Uterus (tissue), 2 donors: ENCODE data around the gene OSBPL2.

Experiments
- CTCF ChIP-seq, 4 experiments: fragments of 200-600 bp in 2 of 4; fragments of 450-650 bp in 2 of 4; sonication (generic) in 2 of 4; IDR thresholded peaks; one replicate each; pipeline ENCODE4 v1.5.1; 2016 to 2019; ENCODE audit warnings: antibody characterized with exemption in 4 of 4, mild to moderate bottlenecking in 2 of 4, moderate library complexity in 1 of 4
- POLR2A ChIP-seq, 2 donors: fragments of 450-650 bp; IDR thresholded peaks; one replicate each; pipeline ENCODE4 v1.6.1; 2016; ENCODE audit warnings: antibody characterized with exemption in 2 of 2, mild to moderate bottlenecking in 1 of 2, moderate library complexity in 1 of 2

GRCh38 chr20:62233684-62234083, 4.6 kb upstream of the OSBPL2 start:
- TF ChIP-seq CTCF (IDR thresholded peaks at IDR 0.05): no peak
- TF ChIP-seq POLR2A (IDR thresholded peaks at IDR 0.05): no peak
